Chondrocyte (in vitro differentiated cells): ENCODE measurements around the gene HTR3A. TPM values are rescaled to one million over a fixed set of nuclear protein-coding genes. Genes with fewer than 3 reads are reported as not detected.

ENCODE experiments used
- DNase-seq: peaks from one replicate; pipeline ENCODE4 v3.0.0; 2021; ENCODE audit warnings: mixed read lengths, low spot score
- H3K27ac Mint-ChIP-seq: one replicate; pipeline ENCODE4 v1.8.0; 2021; ENCODE audit warnings: mild to moderate bottlenecking, moderate library complexity, mixed read lengths; ENCODE audit not compliant: unreplicated experiment
- H3K27me3 Mint-ChIP-seq: 2 replicates; pipeline ENCODE4 v1.8.0; 2021; ENCODE audit warnings: low read depth, mixed read lengths
- H3K36me3 Mint-ChIP-seq: 2 replicates; pipeline ENCODE4 v1.8.0; 2021; ENCODE audit warnings: low read depth, mixed read lengths
- H3K4me1 Mint-ChIP-seq: 2 replicates; pipeline ENCODE4 v1.8.0; 2021; ENCODE audit warnings: low read depth, mild to moderate bottlenecking, mixed read lengths
- H3K4me3 Mint-ChIP-seq: one replicate; pipeline ENCODE4 v1.8.0; 2021; ENCODE audit warnings: mild to moderate bottlenecking, moderate library complexity, mixed read lengths; ENCODE audit not compliant: unreplicated experiment
- H3K9me3 Mint-ChIP-seq: 2 replicates; pipeline ENCODE4 v1.8.0; 2021; ENCODE audit warnings: low read depth, mixed read lengths
- CTCF ChIP-seq: fragments of 200-600 bp; sonication (generic); IDR thresholded peaks from 2 replicates; pipeline ENCODE4 v1.5.0; 2021; ENCODE audit warnings: antibody characterized with exemption, mild to moderate bottlenecking, moderate library complexity
- total RNA-seq: library from RNA; stranded (reverse); gene quantifications from 3 replicates; pipeline ENCODE4 v1.2.1, GENCODE V29; 2021

HTR3A gene
- total RNA-seq, 1 donor from 2014 or later: not detected

GRCh38 chr11:114025329-114025907, 50.5 kb downstream of the HTR3A start:
- TF ChIP-seq CTCF: no peak
- H3K9me3 Mint-ChIP-seq: no peaks in the 10 kb centered on the region
- DNase-seq: no peak
- H3K27ac Mint-ChIP-seq: peak overlapping the region; percentile 79
- no peak overlapping the region for H3K4me3 Mint-ChIP-seq
- H3K27me3 Mint-ChIP-seq: peaks cover 47% of the 10 kb centered on the region
- peaks cover 16% of the 10 kb centered on the region for H3K4me1 Mint-ChIP-seq
- H3K36me3 Mint-ChIP-seq: no peaks in the 10 kb centered on the region

GRCh38 chr11:114026355-114026754, 51.4 kb downstream of the HTR3A start:
- H3K4me3 Mint-ChIP-seq: no peak overlapping the region
- peak; percentile 63 for TF ChIP-seq CTCF
- H3K4me1 Mint-ChIP-seq: peaks cover 17% of the 10 kb centered on the region
- H3K9me3 Mint-ChIP-seq: no peaks in the 10 kb centered on the region
- peak overlapping the region; percentile 79 for H3K27ac Mint-ChIP-seq
- no peak for DNase-seq
- H3K36me3 Mint-ChIP-seq: no peaks in the 10 kb centered on the region
- peaks cover 49% of the 10 kb centered on the region for H3K27me3 Mint-ChIP-seq

- Mint-ChIP-seq H3K4me3 (no peak overlapping the region), H3K9me3 (no peaks in the 10 kb centered on the region), H3K4me1 (peaks cover 23% of the 10 kb centered on the region), H3K36me3 (no peaks in the 10 kb centered on the region), H3K27me3 (peaks cover 47% of the 10 kb centered on the region), H3K27ac (no peak overlapping the region)
- DNase-seq: no peak
- TF ChIP-seq CTCF: no peak
Measured at GRCh38 chr11:114027391-114027790, 52.5 kb downstream of the HTR3A start.

- no peaks in the 10 kb centered on the region for H3K9me3 Mint-ChIP-seq
- no peak overlapping the region for H3K4me3 Mint-ChIP-seq
- H3K36me3 Mint-ChIP-seq: no peaks in the 10 kb centered on the region
- TF ChIP-seq CTCF: peak; percentile 67
- no peak for DNase-seq
- no peak overlapping the region for H3K27ac Mint-ChIP-seq
- H3K4me1 Mint-ChIP-seq: peaks cover 23% of the 10 kb centered on the region
- H3K27me3 Mint-ChIP-seq: peaks cover 43% of the 10 kb centered on the region
Measured at GRCh38 chr11:114027926-114028325, 53.0 kb downstream of the HTR3A start.

- no peak for TF ChIP-seq CTCF
- Mint-ChIP-seq H3K4me3 (no peak overlapping the region), H3K4me1 (peaks cover 10% of the 10 kb centered on the region), H3K27me3 (peaks cover 44% of the 10 kb centered on the region), H3K27ac (no peak overlapping the region), H3K9me3 (no peaks in the 10 kb centered on the region), H3K36me3 (no peaks in the 10 kb centered on the region)
- no peak for DNase-seq
Measured at GRCh38 chr11:114031246-114031966, 56.5 kb downstream of the HTR3A start.
